Measurements from ENCODE around the gene DCDC2B. TPM values are rescaled to one million over a fixed set of nuclear protein-coding genes. Genes with fewer than 3 reads are reported as not detected.

The DCDC2B gene
- total RNA-seq, 1 experiment from 2014 or later = 0.27 TPM

DNA sequence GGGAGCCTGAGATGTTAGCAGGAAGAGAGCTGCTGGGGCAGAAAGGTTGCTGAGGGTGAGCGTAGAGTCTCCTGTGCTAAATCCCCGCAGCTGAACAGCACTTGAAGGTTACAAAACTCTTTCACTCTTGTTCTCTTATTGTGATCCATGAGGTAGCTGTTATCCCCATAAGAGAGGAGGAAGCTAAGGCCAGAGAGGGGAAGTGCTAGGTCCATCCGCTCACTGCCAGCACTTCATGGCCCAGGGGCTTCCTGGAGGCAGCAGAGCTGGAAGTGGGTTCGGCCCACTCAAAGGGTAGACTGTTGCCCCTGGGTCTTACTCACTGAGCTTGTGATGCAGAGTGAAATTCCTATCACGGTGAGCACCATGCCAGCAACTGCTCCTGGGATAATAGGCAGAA is 7.7 kb downstream of the DCDC2B start (continued):
- no peak for TF ChIP-seq ATF3 (IDR thresholded peaks at IDR 0.05)
- TF ChIP-seq, protein P1, sequence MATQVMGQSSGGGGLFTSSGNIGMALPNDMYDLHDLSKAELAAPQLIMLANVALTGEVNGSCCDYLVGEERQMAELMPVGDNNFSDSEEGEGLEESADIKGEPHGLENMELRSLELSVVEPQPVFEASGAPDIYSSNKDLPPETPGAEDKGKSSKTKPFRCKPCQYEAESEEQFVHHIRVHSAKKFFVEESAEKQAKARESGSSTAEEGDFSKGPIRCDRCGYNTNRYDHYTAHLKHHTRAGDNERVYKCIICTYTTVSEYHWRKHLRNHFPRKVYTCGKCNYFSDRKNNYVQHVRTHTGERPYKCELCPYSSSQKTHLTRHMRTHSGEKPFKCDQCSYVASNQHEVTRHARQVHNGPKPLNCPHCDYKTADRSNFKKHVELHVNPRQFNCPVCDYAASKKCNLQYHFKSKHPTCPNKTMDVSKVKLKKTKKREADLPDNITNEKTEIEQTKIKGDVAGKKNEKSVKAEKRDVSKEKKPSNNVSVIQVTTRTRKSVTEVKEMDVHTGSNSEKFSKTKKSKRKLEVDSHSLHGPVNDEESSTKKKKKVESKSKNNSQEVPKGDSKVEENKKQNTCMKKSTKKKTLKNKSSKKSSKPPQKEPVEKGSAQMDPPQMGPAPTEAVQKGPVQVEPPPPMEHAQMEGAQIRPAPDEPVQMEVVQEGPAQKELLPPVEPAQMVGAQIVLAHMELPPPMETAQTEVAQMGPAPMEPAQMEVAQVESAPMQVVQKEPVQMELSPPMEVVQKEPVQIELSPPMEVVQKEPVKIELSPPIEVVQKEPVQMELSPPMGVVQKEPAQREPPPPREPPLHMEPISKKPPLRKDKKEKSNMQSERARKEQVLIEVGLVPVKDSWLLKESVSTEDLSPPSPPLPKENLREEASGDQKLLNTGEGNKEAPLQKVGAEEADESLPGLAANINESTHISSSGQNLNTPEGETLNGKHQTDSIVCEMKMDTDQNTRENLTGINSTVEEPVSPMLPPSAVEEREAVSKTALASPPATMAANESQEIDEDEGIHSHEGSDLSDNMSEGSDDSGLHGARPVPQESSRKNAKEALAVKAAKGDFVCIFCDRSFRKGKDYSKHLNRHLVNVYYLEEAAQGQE (IDR thresholded peaks at IDR 0.05; ENCODE audit: low read depth) = no peak

GRCh38 chr1:32219022-32219421 is 10.1 kb downstream of the DCDC2B start:
- Histone ChIP-seq H3K9me3 (ENCODE audit: control insufficient read depth in 1 of 2, insufficient read depth in 1 of 2, low read depth in 1 of 2, low read length in 2 of 2) (no peaks in the 10 kb centered on the region), H3K4me1 (ENCODE audit: control insufficient read depth in 1 of 2, insufficient read depth in 2 of 2, low read length in 2 of 2) (peaks cover 15 to 36% of the 10 kb centered on the region in 2 experiments), H3K4me3 (replicated peaks in 1 of 2; ENCODE audit: low read depth in 1 of 2, low read length in 2 of 2) (no peak overlapping the region), H3K9ac (ENCODE audit: low read length) (no peak overlapping the region), H3K27ac (ENCODE audit: low read depth, low read length) (no peak overlapping the region), H4K20me1 (ENCODE audit: insufficient read depth) (no peaks in the 10 kb centered on the region), H3K4me2 (ENCODE audit: low read length) (no peak overlapping the region), H2AFZ (ENCODE audit: low read depth, low read length, poor library complexity, severe bottlenecking) (no peak overlapping the region), H3K9me2 (ENCODE audit: insufficient read depth) (no peaks in the 10 kb centered on the region), H3K36me3 (ENCODE audit: control insufficient read depth in 1 of 2, insufficient read depth in 2 of 2, low read length in 2 of 2) (peaks cover 4 to 12% of the 10 kb centered on the region in 2 experiments; a peak in 3 of 4 replicates), H3K79me2 (ENCODE audit: insufficient read depth, low read length) (peaks cover 25% of the 10 kb centered on the region), H3K27me3 (ENCODE audit: insufficient read depth, low read length) (no peaks in the 10 kb centered on the region)
- no TSS peak for BruUV-seq (replicated peaks)
- CTCF ChIA-PET = no interaction called here
- POLR2A ChIA-PET = no interaction called here
- RAD21 ChIA-PET (ENCODE audit: low non-redundant PET in 1 of 2, low total read pairs in 2 of 2, uncharacterized antibody in 2 of 2, unreplicated experiment in 2 of 2) = no interaction called here
- DNase-seq (ENCODE audit: low read depth, low spot score) (no peak), ATAC-seq (no peak)
- TF ChIP-seq POLR2A (IDR thresholded peaks at IDR 0.05; ENCODE audit: borderline replicate concordance, extremely low read depth, insufficient read depth, insufficient read length) (no peak), JUND (IDR thresholded peaks at IDR 0.05) (no peak), ZNF274 (IDR thresholded peaks at IDR 0.05; ENCODE audit: low read depth, low read length) (no peak), MAX (IDR thresholded peaks at IDR 0.05) (no peak), EZH2phosphoT487 (IDR thresholded peaks at IDR 0.05; ENCODE audit: borderline replicate concordance) (no peak), YY1 (IDR thresholded peaks at IDR 0.05; ENCODE audit: extremely low read depth, insufficient replicate concordance, low read depth, low read length) (no peak), EGR1 (IDR thresholded peaks at IDR 0.05; ENCODE audit: low read depth) (no peak), SIN3A (IDR thresholded peaks at IDR 0.05; ENCODE audit: low read depth) (no peak), EZH2 (IDR thresholded peaks at IDR 0.05) (no peak), TCF7L2 (IDR thresholded peaks at IDR 0.05; ENCODE audit: borderline replicate concordance, extremely low read depth, insufficient read depth, insufficient read length) (no peak), ZFX (IDR thresholded peaks at IDR 0.05) (no peak), POLR2AphosphoS5 (IDR thresholded peaks at IDR 0.05; ENCODE audit: low read depth, low read length) (no peak), ELF1 (IDR thresholded peaks at IDR 0.05; ENCODE audit: borderline replicate concordance, low read depth) (no peak)
- TF ChIP-seq, protein P1 (IDR thresholded peaks at IDR 0.05; ENCODE audit: low read depth) = no peak
- TF ChIP-seq, protein P2, sequence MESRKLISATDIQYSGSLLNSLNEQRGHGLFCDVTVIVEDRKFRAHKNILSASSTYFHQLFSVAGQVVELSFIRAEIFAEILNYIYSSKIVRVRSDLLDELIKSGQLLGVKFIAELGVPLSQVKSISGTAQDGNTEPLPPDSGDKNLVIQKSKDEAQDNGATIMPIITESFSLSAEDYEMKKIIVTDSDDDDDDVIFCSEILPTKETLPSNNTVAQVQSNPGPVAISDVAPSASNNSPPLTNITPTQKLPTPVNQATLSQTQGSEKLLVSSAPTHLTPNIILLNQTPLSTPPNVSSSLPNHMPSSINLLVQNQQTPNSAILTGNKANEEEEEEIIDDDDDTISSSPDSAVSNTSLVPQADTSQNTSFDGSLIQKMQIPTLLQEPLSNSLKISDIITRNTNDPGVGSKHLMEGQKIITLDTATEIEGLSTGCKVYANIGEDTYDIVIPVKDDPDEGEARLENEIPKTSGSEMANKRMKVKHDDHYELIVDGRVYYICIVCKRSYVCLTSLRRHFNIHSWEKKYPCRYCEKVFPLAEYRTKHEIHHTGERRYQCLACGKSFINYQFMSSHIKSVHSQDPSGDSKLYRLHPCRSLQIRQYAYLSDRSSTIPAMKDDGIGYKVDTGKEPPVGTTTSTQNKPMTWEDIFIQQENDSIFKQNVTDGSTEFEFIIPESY (IDR thresholded peaks at IDR 0.05; ENCODE audit: extremely low read depth, insufficient replicate concordance, low read length) = no peak
- intact Hi-C loops (cut with micrococcal nuclease) = loop anchor here (5.0 kb wide), 1 partner anchor 73 kb away; the partner anchor contains the start of gene HDAC1

Data from HCT116 (cell line).